Ovary (tissue), 3 donors: ENCODE measurements around the gene EYS.

ENCODE experiments used
- EP300 ChIP-seq: sonication (generic); formaldehyde crosslinking; IDR thresholded peaks from one replicate; pipeline ENCODE4 v1.6.1; 2017; ENCODE audit warnings: antibody characterized with exemption
- POLR2A ChIP-seq: fragments of 450-650 bp; IDR thresholded peaks from one replicate; pipeline ENCODE4 v1.6.1; 2017; ENCODE audit warnings: antibody characterized with exemption, mild to moderate bottlenecking, moderate library complexity
- TF ChIP-seq, protein P1 (sequence below), 3 donors: fragments of 450-650 bp in 2 of 3; fragments of 200-600 bp in 1 of 3; IDR thresholded peaks; one replicate each; pipeline versions ENCODE4 v1.5.1 to v1.8.0; 2016 to 2022; ENCODE audit warnings: antibody characterized with exemption in 3 of 3, mild to moderate bottlenecking in 1 of 3
- donor health status: DM: no; HTN: no; CAD: no.

DNA sequence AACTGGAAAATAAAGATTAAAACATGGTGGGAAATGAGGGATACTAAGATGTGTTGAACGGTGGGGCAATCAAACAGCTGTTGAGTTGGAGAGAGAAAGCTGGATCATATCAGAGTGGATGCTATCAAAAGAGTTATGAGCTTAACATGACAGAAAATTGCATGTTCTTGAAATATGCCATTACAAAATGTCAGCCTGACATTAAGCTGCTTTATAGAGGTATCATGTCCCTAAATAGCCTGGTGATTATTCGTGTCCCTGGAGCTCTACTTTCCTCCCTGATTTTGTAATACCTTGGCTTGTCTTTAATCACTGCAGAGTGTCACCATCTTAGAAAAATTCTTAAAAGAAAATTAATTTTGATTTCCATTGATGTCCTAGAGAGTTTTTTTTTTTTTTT, 1848.3 kb downstream of the EYS start:
- TF ChIP-seq, protein P1, sequence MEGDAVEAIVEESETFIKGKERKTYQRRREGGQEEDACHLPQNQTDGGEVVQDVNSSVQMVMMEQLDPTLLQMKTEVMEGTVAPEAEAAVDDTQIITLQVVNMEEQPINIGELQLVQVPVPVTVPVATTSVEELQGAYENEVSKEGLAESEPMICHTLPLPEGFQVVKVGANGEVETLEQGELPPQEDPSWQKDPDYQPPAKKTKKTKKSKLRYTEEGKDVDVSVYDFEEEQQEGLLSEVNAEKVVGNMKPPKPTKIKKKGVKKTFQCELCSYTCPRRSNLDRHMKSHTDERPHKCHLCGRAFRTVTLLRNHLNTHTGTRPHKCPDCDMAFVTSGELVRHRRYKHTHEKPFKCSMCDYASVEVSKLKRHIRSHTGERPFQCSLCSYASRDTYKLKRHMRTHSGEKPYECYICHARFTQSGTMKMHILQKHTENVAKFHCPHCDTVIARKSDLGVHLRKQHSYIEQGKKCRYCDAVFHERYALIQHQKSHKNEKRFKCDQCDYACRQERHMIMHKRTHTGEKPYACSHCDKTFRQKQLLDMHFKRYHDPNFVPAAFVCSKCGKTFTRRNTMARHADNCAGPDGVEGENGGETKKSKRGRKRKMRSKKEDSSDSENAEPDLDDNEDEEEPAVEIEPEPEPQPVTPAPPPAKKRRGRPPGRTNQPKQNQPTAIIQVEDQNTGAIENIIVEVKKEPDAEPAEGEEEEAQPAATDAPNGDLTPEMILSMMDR (IDR thresholded peaks at IDR 0.05): no peak
- no peak for TF ChIP-seq POLR2A
- no peak for TF ChIP-seq EP300
